Ovary (tissue), 3 donors: ENCODE data around the gene ATP10B.

Experiments used
- CTCF ChIP-seq, 3 donors: fragments of 450-650 bp in 2 of 3; fragments of 200-600 bp in 1 of 3; IDR thresholded peaks; one replicate each; pipeline versions ENCODE4 v1.5.1 to v1.8.0; 2016 to 2022; ENCODE audit warnings: antibody characterized with exemption in 3 of 3, mild to moderate bottlenecking in 1 of 3
- POLR2A ChIP-seq: fragments of 450-650 bp; IDR thresholded peaks from one replicate; pipeline ENCODE4 v1.6.1; 2017; ENCODE audit warnings: antibody characterized with exemption, mild to moderate bottlenecking, moderate library complexity
- donor health status: DM: no; HTN: no; CAD: no.

DNA sequence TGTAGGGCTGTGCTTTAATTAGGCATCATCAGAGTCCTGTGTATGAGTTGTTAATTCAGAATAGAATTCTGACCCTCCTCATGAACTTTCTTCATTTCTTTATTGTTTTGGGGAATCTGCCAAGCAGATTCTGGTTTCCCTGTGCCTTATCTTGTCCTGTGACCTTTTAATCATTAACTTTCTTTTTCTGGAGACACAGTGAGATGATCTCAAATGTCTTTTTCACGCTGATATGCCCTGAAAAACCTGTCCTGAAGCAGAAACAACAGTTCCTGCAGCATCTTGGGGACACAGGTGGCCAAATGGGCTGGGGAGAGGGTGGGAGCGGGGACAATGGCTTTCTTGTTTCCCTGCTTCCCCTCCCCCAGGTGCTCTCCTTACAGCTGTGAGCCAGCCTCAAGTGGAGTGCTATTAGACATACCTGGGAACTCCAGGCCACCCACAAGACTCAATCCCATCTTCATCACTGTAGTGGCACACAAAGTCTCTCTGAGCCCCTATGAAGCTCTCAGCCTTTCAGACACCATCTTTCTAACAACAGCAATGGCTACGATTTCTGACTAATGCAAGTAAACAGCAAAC lies 213.8 kb downstream of the ATP10B start:
- no peak for TF ChIP-seq CTCF (IDR thresholded peaks at IDR 0.05)
- no peak for TF ChIP-seq POLR2A
